Mucosa of stomach (tissue), 1 donor: Measurements from ENCODE around the gene RET.

Experiments used
- H3K27me3 ChIP-seq: one replicate; pipeline ENCODE4 v1.7.0; 2013; ENCODE audit warnings: mild to moderate bottlenecking, low read length; ENCODE audit not compliant: control insufficient read depth, insufficient read depth
- H3K36me3 ChIP-seq: one replicate; pipeline ENCODE4 v1.7.0; 2013; ENCODE audit warnings: low read length; ENCODE audit not compliant: control insufficient read depth, insufficient read depth
- H3K4me1 ChIP-seq: one replicate; pipeline ENCODE4 v1.7.0; 2013; ENCODE audit warnings: mild to moderate bottlenecking, low read length; ENCODE audit not compliant: control insufficient read depth, insufficient read depth
- H3K4me3 ChIP-seq: one replicate; pipeline ENCODE4 v1.7.0; 2013; ENCODE audit warnings: low read length
- H3K9ac ChIP-seq: one replicate; pipeline ENCODE4 v1.7.0; 2013; ENCODE audit warnings: mild to moderate bottlenecking, low read length, moderate library complexity
- H3K9me3 ChIP-seq: one replicate; pipeline ENCODE4 v1.7.0; 2013; ENCODE audit warnings: mild to moderate bottlenecking, low read length, moderate library complexity; ENCODE audit not compliant: control insufficient read depth
- donor health status: Pancreatic carcinoma.

RET gene

DNA sequence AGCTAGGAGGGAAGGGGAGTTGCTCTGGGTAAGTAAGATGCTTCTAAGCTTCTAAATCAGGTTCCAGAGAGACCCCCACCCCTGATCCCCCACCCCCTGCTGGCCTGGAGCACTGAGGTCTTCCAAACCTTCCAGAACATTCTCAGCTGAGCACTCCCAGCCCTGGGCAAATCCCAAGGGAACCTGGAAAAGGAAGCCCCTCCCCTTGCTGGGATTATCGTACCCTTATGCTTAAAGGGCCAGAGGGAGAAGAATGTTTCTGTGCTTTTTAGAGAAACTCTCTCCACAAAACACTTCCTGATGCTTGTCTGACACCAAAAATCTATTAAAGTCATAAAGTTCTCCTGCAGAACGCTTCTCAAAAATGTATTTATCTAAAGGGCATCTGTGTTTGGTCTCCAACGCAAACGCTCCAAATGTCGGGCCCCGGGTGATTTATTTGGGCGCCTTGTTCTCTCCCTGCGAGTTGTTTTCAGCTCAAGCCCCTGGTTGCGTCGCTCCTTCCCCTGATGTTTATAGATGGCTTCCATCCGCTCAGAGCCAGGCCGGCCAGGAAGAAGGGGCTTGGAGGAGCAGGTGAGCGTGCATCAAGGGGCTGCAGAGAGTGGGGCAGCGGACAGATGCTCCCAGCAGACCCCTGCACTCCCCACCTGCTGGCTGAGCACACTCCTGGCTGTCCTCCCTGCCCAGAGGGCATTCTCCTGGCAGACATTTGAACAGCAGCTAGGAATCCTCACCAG is 8.2 kb upstream of the RET start:
- no peaks in the 10 kb centered on the region for H3K9me3 ChIP-seq
- no peaks in the 10 kb centered on the region for H3K36me3 ChIP-seq
- no peak overlapping the region for H3K4me3 ChIP-seq
- peaks cover 8% of the 10 kb centered on the region for H3K27me3 ChIP-seq
- H3K9ac ChIP-seq: no peak overlapping the region
- no peaks in the 10 kb centered on the region for H3K4me1 ChIP-seq

DNA sequence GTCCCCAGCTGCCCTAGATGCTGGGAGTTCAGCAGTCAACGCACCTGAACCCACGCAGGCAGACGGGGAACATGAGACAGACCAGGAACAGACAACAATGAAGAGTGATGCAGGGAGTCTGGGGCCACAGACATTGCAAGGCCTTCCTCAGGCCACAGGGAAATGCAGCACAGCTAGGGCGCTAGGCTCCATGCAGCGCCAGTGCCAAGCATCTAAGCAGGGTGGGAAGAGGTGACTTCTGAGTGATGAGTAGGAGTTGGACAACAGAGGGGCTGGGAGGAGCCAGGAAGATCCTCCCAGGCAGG is 7.7 kb upstream of the RET start:
- Histone ChIP-seq H3K4me1 (no peaks in the 10 kb centered on the region), H3K36me3 (no peaks in the 10 kb centered on the region), H3K27me3 (peaks cover 12% of the 10 kb centered on the region), H3K9ac (no peak overlapping the region), H3K4me3 (no peak overlapping the region), H3K9me3 (no peaks in the 10 kb centered on the region)

DNA sequence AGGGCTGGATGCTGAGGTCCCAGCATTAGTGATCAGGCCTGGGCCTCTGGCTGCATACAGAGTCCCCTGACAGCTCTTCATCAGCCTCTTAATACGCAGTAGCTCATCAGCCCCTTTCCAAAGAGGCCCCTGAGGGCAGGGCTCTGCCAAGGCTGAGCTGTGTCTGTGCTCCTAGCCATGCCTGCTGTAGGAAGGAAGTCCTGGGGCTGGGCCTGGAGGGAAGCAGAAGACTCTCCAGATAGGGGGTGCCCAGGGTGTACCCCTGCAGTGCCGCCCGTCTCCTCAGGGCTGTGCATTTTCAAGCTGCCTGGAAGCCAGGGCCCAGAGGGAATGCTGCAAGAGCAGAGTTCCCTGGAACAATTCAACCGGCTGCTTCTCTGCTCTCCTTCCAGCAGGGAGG is 7.3 kb upstream of the RET start:
- Histone ChIP-seq H3K4me1 (no peaks in the 10 kb centered on the region), H3K27me3 (peaks cover 12% of the 10 kb centered on the region), H3K9ac (no peak overlapping the region), H3K9me3 (no peaks in the 10 kb centered on the region), H3K36me3 (no peaks in the 10 kb centered on the region), H3K4me3 (no peak overlapping the region)

DNA sequence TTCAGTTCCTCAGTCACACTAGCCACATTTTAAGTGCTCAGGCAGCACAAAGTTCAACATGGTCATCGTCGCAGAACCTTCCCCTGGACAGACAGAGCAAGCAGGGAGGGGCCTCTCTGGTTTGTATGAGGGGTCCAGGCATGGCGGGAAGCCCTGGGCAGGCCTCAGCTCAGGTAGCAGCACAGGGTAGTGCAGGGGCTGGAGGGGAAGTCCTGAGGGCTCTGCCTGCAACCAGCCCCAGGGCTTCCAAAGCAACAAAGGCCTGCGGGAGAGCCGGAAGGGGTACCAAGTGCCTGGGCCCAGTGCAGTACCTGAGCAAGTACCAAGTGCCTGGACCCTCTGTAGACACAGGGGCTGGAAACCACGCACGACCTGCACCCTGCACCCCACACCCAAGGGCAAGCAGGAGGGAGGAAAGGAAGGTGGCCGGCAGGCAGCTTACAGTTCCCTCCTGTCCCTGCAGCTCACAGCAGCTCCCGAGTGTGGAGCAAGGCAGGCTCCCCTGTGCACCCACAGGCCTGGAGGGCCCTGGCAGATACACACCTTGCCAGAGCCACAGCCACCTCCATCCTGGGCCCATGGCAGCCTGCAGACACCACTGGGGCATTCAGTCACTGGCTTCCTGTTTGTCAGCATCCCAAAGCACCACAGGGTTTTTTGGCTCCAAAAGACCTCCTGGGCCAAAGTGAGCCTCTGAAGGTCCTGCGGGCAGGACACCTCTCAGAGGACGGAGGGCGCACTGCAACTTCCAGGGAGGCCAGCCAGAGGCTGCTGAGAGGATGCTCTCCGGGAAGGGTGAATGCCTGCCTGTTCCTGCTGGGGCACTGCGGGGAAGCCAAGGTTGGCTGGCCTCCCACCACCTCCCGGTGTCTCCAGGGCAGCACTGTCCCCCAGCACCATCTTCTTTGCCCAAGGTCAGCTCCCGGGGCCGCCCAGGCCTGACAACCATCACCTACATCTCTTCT is 6.5 kb upstream of the RET start:
- Histone ChIP-seq H3K9me3 (no peaks in the 10 kb centered on the region), H3K4me3 (no peak overlapping the region), H3K36me3 (no peaks in the 10 kb centered on the region), H3K4me1 (no peaks in the 10 kb centered on the region), H3K9ac (no peak overlapping the region), H3K27me3 (peaks cover 16% of the 10 kb centered on the region)

DNA sequence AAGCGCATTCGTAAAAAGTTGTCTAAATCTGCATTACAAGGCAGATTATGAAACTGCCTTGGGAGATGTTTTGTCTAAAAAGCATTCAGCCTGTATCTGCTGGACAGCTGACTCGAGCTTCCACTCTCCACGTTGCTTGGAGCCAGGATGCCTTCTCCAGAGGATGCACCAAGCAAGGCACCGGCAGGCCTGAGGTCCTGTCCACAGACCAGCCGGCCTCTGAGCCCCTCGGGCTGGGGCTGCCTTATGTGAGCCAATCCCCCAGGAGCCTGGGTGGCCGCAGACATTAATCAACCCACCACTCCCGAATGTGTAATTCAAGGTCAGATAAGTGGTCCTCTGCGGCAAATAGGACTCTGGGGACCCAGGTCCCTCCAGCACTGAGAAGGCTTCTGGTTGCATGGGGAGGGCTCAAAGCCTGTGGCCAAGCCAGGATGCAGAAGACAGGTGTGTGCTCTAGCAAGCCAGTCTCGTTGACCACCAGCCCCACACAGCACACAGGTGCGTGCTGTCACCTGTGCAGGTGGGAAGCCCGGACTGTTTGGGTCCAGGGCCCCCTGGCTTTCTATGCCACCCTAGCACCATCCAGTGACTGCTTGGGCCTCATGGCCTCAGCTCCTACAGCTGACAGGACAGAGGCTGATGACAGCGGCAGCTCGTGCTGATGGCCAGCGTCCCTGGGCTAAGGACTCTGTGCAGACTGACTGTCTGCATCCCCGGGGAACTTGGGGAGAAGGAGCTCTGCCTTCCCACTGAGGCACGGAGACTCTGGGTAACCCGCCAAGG is 4.8 kb upstream of the RET start:
- peaks cover 27% of the 10 kb centered on the region for H3K27me3 ChIP-seq
- no peaks in the 10 kb centered on the region for H3K9me3 ChIP-seq
- no peak overlapping the region for H3K4me3 ChIP-seq
- H3K9ac ChIP-seq: no peak overlapping the region
- H3K4me1 ChIP-seq: no peaks in the 10 kb centered on the region
- H3K36me3 ChIP-seq: no peaks in the 10 kb centered on the region

DNA sequence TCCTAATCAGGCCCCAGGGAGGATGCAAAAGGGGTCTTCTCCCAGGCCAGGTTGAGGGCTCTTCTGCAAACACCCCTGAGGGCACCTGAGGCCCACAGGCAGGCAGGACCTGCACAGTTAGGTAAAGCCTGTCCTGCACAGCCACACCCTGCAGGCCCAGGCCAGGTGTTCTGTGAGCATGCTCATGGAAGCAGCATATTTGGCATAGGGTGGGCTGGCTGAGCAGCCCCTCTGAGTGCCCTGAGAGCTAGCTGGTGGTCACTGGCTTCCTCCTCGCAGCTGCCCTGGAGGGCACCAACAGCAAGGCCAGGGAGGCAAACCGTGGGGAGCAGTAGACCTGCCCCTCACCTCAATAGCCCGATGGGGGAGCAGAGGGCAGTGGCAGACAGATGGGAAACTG is 3.7 kb upstream of the RET start:
- Histone ChIP-seq H3K36me3 (no peaks in the 10 kb centered on the region), H3K9me3 (no peaks in the 10 kb centered on the region), H3K4me1 (no peaks in the 10 kb centered on the region), H3K27me3 (peaks cover 34% of the 10 kb centered on the region), H3K9ac (no peak overlapping the region), H3K4me3 (no peak overlapping the region)

DNA sequence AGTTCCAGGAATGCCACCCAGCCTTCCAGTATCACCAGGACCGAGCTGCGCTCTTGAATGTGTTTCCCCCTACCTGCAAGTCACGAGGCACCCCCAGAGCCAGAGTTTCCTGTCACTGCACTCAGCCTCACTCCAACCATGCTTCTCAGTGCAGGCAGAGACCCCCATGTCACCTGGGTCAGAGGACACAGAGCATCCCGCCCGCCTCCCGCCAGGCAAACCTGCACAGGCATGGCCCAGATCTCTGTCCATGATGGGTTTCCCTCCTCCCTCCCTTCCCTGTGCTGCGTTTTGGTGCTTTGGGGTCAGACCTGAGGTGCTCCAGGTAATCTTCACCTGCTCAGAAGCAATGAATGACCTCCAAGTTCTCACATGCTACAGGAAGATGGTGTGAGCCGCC is 3.1 kb upstream of the RET start:
- Histone ChIP-seq H3K4me1 (no peaks in the 10 kb centered on the region), H3K36me3 (no peaks in the 10 kb centered on the region), H3K4me3 (no peak overlapping the region), H3K9me3 (no peaks in the 10 kb centered on the region), H3K27me3 (peaks cover 39% of the 10 kb centered on the region), H3K9ac (no peak overlapping the region)

DNA sequence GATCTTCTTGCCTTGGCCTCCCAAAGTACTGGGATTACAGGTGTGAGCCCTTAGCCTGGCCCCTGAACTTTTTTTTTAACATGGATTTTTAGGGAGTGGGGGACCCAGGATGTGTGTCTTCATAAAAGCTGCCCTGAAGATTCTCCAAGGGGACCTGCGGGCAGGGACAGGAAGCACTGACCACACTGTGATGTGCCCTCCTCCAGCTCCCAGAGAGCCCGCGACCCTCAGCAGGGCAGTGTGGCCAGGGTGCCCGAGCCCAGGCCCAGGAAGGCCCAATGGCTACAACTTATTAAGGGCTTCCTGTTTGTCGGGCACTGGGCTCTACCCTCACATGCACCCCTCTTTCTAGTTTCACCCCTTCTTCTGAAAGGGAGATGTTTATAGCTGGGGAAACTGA is 2.5 kb upstream of the RET start:
- Histone ChIP-seq H3K4me3 (no peak overlapping the region), H3K27me3 (peaks cover 46% of the 10 kb centered on the region), H3K36me3 (no peaks in the 10 kb centered on the region), H3K4me1 (no peaks in the 10 kb centered on the region), H3K9ac (no peak overlapping the region), H3K9me3 (no peaks in the 10 kb centered on the region)

DNA sequence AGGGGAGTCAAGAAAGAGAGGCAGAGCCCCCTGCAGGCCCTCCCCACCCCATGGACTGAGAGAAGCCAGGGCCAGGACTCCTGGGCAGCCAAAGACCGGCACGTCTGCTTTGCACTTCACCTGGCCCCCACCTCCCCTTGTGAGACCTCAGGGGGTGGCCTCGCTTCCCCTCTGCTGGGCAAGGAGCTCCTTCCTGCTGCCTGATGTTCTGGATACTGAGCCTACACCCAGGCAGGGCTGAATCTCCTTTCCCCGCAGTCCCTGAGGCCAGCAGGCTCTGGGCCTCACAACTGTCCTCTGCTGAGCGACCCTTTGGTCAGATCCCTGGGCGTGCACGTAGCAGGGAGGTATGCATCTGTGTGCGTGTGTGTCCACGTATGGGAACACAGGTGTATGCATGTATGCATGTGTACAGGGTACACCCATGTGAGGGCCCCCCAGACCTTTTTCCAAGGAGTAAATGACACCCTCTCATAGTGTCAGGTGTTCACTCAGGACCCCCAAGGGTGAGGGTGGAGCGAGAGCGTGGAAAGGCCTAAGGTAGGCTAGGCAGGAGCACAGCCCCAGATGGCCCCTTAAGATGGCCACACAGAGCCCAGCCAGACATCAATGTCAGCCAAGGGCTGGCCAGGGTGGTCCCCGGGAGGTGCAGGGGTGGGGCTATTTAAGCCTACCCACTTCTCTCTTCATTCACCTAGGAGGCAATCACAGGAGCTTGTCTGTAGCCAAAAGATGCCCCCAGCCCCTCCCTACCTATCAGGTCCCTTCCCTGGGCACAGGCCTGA is 1.9 kb upstream of the RET start:
- Histone ChIP-seq H3K4me1 (no peaks in the 10 kb centered on the region), H3K36me3 (no peaks in the 10 kb centered on the region), H3K9me3 (no peaks in the 10 kb centered on the region), H3K4me3 (no peak overlapping the region), H3K9ac (no peak overlapping the region), H3K27me3 (peaks cover 46% of the 10 kb centered on the region)

DNA sequence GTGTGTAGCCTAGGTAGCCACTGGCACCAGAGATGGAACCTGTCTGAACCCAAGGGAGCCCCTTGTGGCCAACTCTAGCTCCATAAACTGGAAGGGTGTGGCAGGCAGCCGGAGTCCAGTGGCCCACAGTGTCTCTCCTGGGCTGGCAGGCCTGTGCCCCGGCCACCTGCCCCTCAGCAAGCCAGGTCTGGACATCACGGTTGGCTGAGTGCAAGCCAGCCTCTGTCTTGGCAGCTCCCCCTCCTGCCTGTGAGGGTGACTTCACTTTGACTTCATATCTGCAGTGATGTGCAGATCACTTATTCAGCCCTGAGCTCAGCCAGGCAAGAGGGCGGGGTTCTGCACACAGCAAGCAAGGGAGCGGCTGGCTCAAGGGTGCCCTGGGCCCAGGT is 1.3 kb upstream of the RET start:
- Histone ChIP-seq H3K36me3 (no peaks in the 10 kb centered on the region), H3K4me1 (no peaks in the 10 kb centered on the region), H3K9ac (no peak overlapping the region), H3K9me3 (no peaks in the 10 kb centered on the region), H3K27me3 (peaks cover 46% of the 10 kb centered on the region), H3K4me3 (no peak overlapping the region)

DNA sequence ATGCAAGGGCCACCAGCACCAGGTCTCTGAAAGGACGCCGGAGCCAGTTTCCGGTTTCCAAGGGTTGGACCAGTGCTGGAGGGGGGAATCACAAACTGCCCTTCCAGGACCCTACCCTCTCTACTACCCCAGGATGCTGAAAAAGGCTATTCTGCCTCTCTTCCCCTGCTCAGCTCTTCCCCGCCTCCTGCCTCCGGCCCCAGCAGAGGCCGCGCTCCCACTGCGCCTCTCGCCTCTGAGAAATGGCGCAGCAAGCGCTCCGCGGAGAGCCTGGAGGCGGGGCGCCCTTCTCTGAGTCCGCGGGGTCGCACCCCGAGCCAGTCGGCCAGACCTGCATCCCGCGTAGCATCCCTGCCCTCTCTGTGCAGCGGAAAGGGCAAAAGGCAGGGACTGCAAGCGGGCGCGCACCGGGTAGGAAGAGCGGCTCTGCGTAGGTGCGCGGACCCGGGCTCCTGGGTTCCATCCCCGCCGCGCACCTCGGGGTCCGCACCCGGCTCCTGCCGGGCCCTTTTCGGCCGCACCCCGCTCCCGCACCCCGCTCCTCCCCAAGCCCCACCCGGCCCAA is 476 bp upstream of the RET start:
- no peak overlapping the region for H3K4me3 ChIP-seq
- H3K4me1 ChIP-seq: no peaks in the 10 kb centered on the region
- peaks cover 42% of the 10 kb centered on the region for H3K27me3 ChIP-seq
- H3K9ac ChIP-seq: no peak overlapping the region
- H3K36me3 ChIP-seq: no peaks in the 10 kb centered on the region
- H3K9me3 ChIP-seq: no peaks in the 10 kb centered on the region
